Heart left ventricle (tissue), 13 donors: ENCODE results near the gene OR4D2.

Source experiments
- POLR2A ChIP-seq, 2 donors: fragments of 450-650 bp; IDR thresholded peaks; one replicate each; pipeline ENCODE4 v1.6.1; 2017; ENCODE audit warnings: antibody characterized with exemption in 2 of 2, mild to moderate bottlenecking in 2 of 2, moderate library complexity in 2 of 2
- TF ChIP-seq, protein P1 (sequence below), 12 donors: fragments of 200-600 bp; sonication (generic) in 4 of 12; IDR thresholded peaks; one replicate each; pipeline versions ENCODE4 v1.5.0 to v1.8.0; 2018 to 2022; ENCODE audit warnings: antibody characterized with exemption in 12 of 12, mild to moderate bottlenecking in 5 of 12
- donor health status: ischemic (EF 13 %, LVEDD 7.1; RV severe dilation, severe dysfunction).
- donor health status: DM: no; HTN: yes; CAD: no.
- donor health status: DM: no; HTN: no; CAD: no.
- donor health status: ischemic (EF 25% LVEDD 6.9; RV normal size, moderate dysfunction).
- donor health status: ischemic (EF 25% LVEDD 5.7; RV mildly dilated, moderate dysfunction).
- donor health status: ischemic (EF 35%, LVEDD 5.7; RV mildly dilated, moderate dysfunction).
- donor health status: nonischemic (EF 11% LVEDD 7.7; RV severe dilation, severe dysfunction).
- donor health status: DM: yes; HTN: yes; CAD: no.
- donor health status: PGD.
- donor health status: ischemic (EF 29% LVEDD 5.4; RV normal size, mild dysfunction).
- donor health status: nonischemic (EF 23%, LVEDD 6.1; RV moderate dilation, normal function).

GRCh38 chr17:58150394-58150793, 16.4 kb upstream of the OR4D2 start:
- TF ChIP-seq, protein P1, sequence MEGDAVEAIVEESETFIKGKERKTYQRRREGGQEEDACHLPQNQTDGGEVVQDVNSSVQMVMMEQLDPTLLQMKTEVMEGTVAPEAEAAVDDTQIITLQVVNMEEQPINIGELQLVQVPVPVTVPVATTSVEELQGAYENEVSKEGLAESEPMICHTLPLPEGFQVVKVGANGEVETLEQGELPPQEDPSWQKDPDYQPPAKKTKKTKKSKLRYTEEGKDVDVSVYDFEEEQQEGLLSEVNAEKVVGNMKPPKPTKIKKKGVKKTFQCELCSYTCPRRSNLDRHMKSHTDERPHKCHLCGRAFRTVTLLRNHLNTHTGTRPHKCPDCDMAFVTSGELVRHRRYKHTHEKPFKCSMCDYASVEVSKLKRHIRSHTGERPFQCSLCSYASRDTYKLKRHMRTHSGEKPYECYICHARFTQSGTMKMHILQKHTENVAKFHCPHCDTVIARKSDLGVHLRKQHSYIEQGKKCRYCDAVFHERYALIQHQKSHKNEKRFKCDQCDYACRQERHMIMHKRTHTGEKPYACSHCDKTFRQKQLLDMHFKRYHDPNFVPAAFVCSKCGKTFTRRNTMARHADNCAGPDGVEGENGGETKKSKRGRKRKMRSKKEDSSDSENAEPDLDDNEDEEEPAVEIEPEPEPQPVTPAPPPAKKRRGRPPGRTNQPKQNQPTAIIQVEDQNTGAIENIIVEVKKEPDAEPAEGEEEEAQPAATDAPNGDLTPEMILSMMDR (IDR thresholded peaks at IDR 0.05), result no peak
- TF ChIP-seq POLR2A (IDR thresholded peaks at IDR 0.05), result no peak
